ENCODE results near the gene ABO.
"Not testable (repeated sequence)": the region's sequence is repeated elsewhere in the genome, so short reads cannot be mapped to it uniquely, and the experiment has no call there.

ABO gene

DNA sequence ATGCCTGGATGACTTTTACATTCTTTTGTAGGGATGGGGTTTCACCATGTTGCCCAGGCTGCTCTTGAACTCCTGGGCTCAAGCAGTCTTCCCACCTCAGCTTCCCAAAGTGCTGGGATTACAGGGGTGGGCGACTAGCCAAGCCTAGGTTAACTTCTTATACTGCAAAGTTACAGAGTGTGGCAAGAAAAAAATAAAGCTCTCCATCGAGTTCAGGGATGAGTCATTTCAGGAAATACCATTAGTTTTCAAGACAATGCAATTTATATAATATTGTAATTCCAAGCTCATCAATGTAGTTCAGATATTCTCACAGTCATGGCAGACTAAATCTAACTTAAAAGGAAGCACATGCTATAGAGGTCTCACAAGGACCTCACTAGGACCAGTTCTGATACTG, 11.5 kb upstream of the ABO start:
- no peak for DNase-seq

DNA sequence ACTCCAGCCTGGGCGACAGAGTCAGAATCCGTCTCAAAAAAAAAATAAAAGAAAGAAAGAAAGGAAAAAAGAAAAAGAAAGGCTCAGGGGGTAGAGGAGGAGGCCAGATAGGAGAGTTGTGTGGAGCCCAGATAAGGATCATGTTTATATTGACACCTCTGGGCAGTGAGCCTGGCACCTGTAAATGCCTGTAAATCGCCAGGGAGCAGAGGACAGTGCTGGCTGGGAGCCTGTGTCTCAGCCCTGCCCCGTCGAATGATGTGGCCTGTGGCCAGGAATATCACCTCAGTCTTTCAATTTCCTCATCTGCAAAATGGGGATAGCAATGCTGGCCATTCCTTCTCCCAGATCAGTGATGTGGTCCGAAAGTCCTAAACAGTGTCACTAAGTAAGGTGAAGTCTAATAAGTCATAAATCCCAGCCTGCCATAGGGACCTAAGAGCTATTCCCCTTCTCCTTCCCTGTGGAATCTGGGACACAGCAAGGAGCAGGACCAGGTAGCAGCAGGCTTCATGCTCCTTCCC, 10.3 kb upstream of the ABO start:
- DNase-seq: no peak

DNA sequence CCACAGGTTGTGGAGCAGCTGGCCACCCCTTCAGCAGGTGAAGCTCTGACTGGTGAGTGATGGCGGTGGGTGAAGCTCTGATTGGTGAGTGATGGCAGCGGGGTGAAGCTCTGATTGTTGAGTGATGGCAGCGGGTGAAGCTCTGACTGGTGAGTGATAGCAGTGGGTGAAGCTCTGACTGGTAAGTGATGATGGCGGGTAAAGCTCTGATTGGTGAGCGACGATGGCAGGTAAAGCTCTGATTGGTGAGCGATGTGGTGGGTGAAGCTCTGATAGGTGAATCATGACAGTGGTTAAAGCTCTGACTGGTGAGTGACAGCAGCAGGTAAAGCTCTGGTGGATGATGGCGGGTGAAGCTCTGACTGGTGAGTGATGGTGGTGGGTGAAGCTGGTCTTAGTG, 9.4 kb upstream of the ABO start:
- DNase-seq: no peak

DNA sequence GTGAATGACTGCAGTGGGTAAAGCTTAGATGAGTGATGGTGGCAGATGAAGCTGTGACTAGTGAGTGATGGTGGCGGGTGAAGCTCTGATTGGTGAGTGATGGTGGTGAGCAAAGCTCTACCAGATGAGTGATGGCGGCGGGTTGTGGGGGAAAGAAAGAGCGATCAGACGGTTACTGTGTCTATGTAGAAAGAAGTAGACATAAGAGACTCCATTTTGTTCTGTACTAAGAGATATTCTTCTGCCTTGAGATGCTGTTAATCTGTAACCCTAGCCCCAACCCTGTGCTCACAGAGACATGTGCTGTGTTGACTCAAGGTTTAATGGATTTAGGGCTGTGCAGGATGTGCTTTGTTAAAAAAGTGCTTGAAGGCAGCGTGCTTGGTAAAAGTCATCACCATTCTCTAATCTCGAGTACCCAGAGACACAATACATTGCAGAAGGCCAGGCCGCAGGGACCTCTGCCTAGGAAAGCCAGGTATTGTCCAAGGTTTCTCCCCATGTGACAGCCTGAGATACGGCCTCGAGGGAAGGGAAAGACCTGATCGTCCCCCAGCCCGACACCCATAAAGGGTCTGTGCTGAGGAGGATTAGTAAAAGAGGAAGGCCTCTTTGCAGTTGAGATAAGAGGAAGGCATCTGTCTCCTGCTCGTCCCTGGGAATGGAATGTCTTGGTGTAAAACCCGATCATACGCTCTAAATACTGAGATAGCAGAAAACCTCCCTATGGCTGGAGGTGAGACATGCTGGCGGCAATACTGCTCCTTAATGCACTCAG, 8.4 kb upstream of the ABO start:
- DNase-seq: peak; percentile 28

DNA sequence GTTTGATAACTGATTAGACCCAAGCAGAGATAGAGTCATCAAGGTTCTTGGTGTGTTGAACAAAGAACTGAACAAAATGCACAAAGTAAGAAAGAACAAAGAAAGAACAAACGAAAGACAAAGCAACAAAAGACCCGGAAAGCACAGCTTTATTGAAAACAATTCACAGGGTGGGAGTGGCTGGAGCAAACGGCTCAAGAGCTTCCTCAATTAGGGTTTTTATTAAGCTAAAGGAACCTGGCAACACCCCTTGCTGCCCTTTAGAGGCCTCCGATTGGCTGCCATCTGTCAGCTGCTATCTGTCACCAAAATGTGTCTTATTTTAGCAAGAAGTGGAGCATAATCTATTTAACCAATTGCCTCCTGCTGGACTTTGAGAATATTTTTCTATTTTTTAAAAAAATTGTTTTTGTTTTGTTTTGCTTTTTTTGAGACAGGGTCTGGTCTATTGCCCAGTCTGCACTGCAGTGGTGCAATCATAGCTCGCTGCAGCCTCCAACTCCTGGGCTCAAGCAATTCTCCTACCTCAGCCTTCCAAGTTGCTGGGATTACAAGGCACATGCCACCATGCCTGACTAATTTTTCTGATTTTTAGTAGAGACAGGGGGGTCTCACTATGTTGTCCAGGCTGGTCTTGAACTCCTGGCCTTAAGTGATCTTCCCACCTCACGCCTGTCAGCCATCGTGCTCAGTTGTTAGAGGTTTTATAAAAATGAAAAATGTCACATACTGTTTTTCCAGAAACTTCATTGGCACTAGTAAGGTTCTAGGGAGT, 7.7 kb upstream of the ABO start:
- DNase-seq: peak; percentile 8

DNA sequence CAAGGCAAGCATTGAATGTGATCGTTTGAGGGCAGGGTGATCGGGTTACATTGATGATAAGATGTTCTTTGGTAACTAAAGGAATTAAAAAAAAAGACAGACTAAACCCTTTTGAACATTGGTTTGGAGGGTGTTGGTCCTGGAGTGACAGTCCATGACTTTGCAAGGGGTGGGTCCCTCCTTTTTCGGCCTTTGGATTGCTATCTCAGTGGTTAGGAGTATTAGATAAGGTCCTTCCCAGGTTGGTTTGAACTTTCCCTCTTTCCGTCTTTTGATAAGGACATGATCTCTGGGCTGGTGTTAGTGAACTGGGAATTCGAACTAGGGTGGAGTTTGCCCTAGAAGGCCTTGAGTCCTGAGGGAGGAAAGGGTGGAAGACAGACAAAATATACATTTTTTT, 5.4 kb upstream of the ABO start:
- DNase-seq: no peak

DNA sequence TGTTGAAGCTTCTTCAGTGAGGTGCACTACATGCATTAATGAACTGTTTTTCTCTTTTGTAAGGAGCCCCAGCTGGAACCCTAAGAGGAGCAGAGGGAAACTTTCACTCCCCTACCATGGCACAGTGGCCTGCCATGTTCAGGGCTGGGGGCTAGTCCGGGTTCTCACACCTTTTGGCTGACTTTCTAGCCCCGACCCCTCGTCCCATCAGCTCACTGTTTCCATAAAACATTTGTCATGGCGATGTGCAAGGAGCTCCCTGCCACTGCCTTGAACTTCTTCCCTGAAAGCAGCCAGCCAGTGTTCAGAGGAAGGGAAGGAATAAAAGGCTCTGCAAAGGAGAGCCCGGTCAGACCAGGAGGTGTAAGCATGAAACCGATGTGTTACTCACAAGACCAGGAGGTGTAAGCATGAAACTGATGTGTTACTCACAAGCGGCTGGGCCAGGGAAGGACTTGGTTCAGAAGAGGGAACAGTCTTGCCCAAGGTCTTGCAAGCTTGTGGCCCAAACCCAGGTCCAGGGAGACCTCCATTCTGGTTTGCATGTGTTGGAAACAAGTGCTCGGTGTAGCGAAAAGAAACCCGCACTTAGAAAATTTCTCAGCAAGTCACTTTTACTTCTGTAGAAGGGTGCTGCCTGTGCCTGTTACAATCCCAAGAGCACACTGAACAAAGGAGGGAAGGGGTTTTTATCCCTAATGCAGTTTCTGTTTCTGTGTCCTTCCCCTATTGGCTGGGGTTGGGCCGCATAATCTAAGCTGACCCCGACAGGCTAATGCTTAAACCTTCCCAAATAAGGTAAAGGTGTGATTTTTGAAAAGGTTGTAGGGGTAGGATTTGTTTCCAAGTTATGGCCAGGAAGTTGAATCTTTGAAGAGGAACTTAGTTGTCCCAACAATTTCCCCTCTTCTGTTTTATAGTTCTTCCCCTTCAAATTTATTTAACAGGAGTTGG, 3.4 kb upstream of the ABO start:
- DNase-seq: peak; percentile 52

DNA sequence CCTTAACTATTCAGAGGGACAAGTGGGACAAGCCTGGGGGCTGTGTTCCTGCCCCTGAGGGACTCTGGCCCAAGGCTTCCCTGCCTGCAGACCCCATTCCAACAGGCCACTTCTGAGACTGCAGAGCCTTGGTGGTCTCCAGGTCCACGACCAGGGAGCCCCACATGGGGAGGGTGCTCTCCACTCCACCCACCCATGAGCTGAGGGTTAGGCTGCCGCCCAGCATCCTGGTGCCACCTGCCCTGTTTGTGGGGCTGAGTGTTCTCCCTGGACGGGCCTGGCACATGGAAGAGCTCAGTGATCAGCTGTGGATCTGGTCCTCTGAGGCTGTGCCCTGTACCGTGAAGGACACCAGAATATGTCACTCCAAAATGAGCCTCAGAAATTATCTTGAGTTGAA, 2.5 kb upstream of the ABO start:
- DNase-seq: peak; percentile 40

DNA sequence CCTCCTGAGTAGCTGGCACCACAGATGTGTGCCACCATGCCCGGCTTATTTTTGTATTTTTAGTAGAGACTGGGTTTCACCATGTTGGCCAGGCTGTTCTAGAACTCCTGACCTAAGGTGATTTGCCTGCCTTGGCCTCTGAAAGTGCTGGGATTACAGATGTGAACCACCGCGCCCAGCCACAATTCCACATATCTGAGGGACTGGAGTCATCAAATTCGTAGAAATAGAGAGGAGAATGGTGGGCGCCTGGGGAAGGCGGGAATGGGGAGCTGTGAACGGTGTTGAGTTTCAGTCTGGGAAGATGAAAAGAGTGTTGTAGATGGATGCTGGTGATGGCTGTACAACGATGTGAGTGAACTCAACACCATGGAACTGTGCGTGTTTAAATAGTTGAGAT, 1.9 kb upstream of the ABO start:
- peak; percentile 18 for DNase-seq

DNA sequence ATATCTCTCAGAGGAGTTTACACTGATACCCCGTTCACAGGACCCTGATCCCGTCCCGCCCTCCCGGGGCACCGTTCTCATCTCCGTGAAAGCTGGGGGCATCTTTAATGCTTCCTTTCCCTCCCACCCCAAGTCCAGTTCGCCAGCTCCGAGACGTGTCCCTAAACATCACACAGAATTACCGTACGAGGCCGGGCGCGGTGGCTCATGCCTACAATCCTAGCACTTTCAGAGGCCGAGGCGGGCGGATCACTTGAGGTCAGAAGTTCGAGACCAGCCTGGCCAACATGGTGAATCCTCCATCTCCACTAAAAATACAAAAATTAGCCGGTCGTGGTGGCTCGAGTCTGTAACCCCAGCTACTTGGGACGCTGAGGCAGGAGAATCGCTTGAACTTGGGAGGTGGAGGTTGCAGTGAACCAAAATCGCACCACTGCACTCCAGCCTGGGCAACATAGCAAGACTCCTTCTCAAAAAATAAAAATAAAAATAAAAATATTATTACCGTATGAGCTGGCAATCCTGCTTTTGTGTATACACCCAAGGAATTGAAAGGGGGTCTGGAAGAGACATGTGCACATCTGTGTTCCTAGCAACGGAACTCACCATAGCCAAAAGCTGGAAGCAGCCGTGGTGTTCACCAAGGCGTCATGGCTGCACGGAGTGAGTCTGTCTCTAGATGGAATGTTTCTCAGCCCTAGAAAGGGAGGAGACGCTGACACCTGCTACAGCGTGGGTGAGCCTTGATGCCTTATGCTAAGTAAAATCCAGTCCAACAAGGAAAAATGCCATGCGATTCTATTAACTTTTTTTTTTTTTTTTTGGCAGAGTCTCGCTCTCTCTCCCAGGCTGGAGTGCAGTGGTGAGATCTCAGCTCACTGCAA, 1.2 kb upstream of the ABO start:
- DNase-seq: peak; percentile 28

DNA sequence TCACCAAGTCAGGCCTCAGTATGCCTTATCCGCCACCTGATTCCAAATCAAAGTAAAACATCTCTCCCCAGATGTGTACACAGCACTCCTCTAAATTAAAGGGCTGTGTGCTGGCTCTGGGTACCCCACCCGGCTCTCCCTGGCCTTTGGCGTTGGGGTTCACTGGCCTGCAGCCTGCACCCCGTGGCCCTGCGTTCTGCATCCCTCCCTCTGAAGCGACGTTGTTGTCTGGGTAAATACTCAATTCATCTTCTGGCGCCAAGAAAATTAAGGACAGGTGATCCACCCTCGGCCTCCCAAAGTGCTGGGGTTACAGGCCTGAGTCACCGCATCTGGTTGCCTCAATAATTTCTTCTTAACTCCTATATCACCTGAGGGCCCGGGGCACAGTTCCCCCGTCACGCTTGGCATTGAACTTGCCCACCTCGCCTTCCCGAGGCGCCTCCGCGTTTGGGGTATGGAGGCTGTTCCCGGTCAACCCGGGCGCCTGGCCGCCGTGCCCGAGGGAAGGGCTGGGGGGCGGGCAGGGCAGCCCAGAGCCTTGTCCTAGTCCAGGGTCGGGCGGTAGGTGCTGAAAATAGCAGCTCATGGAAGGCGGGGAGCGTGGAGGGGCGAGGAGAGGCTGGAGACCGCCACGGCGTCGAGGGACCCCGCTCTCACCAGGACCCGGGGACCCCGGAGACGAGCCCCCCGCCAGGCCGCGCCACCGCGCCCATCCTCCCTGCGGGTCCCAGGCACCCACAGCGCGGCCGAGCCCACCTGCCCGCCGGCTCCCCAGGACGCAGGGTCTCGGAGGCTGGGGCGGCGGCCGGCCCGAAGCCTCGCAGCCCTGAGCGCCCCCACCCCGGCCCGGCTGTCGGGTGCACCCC, 531 bp downstream of the ABO start:
- DNase-seq: no peak

DNA sequence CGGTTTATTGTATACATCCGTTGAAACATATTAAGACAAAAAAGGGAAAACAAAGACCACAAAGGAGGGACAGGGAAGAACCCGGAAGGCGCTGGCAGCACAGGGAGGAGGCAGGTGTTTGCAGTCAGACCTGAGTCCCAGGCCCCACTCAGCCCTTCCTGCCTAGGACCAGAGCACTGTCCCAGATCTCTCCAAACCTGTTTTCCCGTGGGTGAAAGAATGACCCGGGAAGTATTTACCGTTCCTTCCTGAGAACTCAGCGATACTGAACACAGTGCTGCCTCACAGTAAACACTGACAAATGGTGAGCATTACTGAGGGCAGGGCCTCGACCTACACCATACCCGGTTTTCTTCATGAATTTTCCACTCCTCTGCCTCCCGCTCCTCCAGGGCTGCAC, 1.2 kb downstream of the ABO start:
- no peak for DNase-seq

DNA sequence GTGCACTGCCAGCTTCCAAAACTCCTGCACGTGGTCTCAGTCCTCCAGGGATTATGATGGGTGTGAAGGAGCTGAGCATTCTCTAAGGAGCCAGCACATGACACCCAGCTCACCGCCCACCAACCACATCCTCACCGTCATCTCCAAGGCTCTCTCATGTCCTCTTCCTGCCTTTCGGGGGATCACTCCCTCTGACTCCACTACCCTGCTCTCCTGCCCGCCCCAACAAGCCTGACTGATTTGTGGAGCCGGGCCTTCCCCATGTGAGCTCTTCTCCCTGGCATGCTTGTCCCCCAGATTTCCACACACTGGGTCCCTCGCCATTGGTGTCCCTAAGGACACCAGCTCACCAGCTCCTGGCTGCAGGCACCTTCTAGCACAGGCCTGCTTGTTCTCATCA, 1.9 kb downstream of the ABO start:
- peak; percentile 35 for DNase-seq

DNA sequence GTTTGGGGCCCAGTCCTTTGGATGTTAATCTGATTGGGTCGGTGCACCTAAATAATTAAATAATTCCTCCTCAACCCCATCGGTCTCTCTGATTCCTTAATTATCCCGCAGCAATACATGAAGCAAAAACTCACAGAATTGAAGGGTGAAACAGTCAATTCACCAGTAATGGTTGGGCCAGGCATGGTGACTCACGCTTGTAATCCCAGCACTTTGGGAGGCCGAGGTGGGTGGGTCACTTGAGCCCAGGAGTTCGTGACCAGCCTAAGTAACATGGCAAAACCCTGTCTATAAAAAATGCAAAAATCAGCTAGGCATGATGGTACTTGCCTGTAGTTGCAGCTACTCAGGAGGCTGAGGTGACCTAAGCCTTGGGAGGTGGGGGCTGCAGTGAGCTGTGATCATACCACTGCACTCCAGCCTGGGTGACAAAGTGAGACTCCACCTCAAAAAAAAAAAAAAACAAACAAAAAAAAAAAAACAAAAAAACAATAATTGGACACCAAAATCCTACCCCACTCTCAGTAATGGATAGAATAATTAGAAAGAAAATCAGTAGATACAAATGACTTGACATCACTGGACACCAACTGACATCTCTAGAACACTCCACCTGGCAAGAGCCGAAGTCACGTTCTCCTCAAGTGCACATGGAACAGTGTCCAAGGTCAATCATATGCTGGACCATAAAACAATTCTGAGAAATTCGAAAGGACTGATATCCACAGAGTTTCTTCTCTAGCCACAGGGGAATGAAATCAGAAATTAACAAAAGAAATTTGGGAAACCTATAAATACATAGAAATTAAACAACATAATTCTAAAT, 5.3 kb downstream of the ABO start:
- DNase-seq: peak; percentile 12

DNA sequence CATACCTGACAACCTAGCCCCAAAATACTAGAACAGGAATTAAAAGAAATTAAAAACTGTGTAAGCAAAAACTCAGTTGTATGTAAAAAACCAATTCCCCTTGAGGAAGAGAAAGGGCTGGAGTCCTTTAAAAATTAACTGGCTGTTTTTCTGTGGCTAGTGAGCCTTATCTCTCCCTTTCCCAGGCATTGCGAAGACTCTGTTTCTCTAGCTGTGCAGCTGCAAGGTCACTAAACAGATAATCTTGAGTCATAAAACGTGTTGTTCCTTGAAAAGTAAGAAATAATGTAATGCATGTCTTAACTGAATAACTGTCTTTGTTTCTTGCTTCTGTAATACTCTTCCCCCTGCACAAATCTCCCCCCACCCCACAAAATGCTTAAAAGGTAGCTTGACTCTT, 5.9 kb downstream of the ABO start:
- not testable (repeated sequence) for DNase-seq

DNA sequence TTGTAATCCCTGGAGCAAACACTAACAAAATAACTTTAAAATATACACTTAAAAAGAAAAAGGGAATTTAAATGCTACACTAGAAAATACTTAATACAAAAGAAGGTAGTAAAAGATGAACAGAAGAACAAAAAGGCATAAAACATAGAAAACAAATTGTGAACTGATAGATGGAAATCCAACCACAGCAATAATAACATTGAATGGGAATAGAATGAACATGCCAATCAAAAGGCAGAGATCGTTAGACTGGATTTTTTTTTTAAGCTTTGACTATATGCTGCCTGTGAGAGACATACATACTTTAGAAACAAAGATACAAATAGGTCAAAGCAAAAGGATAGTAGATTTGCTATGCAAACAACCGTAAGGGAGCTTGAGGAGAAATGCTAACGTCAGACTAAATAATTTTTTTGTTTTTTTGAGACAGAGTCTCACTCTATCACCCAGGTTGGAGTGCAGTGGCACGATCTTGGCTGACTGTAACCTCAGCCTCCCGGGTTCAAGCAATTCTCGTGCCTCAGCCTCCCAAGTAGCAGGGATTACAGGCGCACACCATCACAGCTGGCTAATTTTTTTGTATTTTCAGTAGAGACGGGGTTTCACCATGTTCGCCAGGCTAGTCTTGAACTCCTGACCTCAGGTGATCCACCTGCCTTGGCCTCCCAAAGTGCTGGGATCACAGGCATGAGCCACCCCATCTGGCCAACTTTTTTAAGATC, 6.5 kb downstream of the ABO start:
- DNase-seq: no peak

DNA sequence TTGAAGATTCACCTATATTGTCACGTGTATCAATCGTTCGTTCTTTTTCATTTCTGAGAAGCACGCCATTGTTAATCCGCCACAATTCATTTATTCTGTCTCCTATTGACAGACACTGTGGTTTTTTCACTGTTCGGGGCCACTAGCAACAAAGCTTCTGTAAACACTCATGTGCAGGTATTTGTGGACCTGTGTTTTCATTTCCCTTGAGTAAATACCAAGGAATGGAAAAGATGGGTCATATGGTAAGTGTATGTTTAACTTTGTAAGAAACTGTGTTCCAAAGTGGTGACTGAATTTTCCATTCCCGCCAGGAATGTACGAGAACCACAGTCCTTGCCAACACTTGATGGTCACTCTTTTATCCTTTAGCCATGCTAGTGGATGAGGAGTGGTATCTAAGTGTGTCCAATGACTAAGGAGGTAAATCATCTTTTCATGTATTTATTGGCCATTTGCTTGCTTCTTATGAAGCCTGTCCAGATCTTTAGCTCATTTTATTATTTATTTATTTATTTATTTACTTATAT, 10.7 kb downstream of the ABO start:
- no peak for DNase-seq

DNA sequence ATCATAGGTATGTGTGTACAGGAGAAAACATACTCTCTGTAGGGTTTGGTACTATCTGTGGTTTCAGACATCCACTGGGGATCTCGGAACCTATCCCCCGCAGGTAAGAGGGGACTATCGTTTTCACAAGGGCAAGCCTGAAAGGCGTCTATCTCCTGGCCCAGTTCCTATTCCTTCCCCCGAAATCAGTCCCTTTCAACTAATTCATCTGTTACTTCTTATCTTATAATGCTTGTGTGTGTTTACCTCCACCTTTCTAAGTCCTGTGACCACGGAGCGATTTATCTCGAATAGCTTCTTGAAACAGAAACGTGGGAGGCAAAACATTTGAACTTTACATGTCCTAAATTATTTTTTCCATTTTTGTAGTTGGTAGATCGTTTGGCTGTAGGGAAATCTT, 11.4 kb downstream of the ABO start:
- no peak for DNase-seq

DNA sequence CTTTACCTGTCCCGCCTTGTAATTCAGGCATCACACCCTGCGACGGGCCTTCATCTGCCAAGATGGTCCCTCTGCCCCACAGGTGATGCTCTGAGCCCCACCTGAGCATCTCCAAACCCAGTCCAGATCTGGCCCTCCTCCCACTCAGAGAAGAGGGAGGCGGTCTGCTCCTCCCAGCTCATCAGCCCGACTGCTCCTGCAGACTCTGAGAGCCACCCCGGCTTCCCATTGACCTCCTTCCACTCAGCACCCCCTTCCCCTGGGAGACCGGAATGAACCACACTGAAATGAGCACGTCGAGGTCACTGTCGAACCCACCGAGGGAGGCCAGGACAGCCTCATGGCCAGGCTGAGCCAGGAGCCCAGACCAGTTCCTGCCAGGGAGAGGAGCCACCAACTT, 12.8 kb downstream of the ABO start:
- no peak for DNase-seq
